ENCODE results near the gene TBC1D32. TPM values are rescaled to one million over a fixed set of nuclear protein-coding genes. Genes with fewer than 3 reads are reported as not detected.

Gene TBC1D32
- total and polyA plus RNA-seq, 4 donors: 0.51 to 2.8 (median 1.7) TPM

DNA sequence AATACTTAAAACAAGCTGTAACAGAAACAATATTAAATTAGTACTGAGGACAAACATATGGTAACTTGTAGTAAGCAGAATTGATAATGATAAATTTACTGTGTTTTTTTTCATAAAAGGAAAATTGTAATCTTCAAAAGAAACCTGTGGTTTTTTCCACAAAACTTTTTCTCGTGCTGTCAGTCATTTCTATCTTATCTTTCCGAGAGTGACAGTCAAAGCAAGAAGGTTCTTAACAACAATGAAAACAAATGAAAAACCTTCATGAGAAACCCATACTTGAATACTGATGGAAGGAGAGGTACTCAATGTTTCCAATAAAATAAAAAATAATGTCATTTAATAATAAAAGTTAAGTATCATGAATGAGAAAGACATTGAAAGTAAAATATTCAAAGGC is 174.0 kb downstream of the TBC1D32 start:
- no peak for TF ChIP-seq EGR1 (IDR thresholded peaks at IDR 0.05; ENCODE audit: low read depth in 2 of 2)
- no peak for TF ChIP-seq HNF4A (conservative IDR thresholded peaks at IDR 0.05)
- no peak for TF ChIP-seq GABPA (IDR thresholded peaks at IDR 0.05 in 1 of 2, conservative IDR thresholded peaks at IDR 0.05 in 1 of 2)
- TF ChIP-seq, protein P1, sequence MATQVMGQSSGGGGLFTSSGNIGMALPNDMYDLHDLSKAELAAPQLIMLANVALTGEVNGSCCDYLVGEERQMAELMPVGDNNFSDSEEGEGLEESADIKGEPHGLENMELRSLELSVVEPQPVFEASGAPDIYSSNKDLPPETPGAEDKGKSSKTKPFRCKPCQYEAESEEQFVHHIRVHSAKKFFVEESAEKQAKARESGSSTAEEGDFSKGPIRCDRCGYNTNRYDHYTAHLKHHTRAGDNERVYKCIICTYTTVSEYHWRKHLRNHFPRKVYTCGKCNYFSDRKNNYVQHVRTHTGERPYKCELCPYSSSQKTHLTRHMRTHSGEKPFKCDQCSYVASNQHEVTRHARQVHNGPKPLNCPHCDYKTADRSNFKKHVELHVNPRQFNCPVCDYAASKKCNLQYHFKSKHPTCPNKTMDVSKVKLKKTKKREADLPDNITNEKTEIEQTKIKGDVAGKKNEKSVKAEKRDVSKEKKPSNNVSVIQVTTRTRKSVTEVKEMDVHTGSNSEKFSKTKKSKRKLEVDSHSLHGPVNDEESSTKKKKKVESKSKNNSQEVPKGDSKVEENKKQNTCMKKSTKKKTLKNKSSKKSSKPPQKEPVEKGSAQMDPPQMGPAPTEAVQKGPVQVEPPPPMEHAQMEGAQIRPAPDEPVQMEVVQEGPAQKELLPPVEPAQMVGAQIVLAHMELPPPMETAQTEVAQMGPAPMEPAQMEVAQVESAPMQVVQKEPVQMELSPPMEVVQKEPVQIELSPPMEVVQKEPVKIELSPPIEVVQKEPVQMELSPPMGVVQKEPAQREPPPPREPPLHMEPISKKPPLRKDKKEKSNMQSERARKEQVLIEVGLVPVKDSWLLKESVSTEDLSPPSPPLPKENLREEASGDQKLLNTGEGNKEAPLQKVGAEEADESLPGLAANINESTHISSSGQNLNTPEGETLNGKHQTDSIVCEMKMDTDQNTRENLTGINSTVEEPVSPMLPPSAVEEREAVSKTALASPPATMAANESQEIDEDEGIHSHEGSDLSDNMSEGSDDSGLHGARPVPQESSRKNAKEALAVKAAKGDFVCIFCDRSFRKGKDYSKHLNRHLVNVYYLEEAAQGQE (IDR thresholded peaks at IDR 0.05): no peak
- TF ChIP-seq NR2F2 (IDR thresholded peaks at IDR 0.05): no peak
- no peak for TF ChIP-seq JUND (IDR thresholded peaks at IDR 0.05)
- TF ChIP-seq FOXA2 (IDR thresholded peaks at IDR 0.05): no peak
- no peak overlapping the region for H3K4me3 ChIP-seq (ENCODE audit: low read depth in 1 of 3, low read length in 3 of 3)
- no peak for DNase-seq (ENCODE audit: low spot score)
- H3K27ac ChIP-seq (ENCODE audit: low read depth in 1 of 2, low read length in 2 of 2): no peak overlapping the region
- WGBS: 93% methylated on average over 2 of the region's 2 CpGs
- H3K36me3 ChIP-seq (ENCODE audit: control insufficient read depth in 4 of 4, insufficient read depth in 3 of 4, low read depth in 1 of 4, low read length in 3 of 4): peaks cover 0 to 5% (median 0%) of the 10 kb centered on the region in 4 donors
- no peaks in the 10 kb centered on the region for H3K9me3 ChIP-seq (ENCODE audit: control insufficient read depth in 4 of 4, low read length in 3 of 4)
- no peak overlapping the region for H3K9ac ChIP-seq (ENCODE audit: low read depth in 1 of 2, low read length in 2 of 2)
- H3K4me1 ChIP-seq (ENCODE audit: control insufficient read depth in 4 of 4, insufficient read depth in 4 of 4, low read length in 3 of 4): no peaks in the 10 kb centered on the region
- H3K27me3 ChIP-seq (ENCODE audit: control insufficient read depth in 4 of 4, insufficient read depth in 4 of 4, low read length in 3 of 4): no peaks in the 10 kb centered on the region

DNA sequence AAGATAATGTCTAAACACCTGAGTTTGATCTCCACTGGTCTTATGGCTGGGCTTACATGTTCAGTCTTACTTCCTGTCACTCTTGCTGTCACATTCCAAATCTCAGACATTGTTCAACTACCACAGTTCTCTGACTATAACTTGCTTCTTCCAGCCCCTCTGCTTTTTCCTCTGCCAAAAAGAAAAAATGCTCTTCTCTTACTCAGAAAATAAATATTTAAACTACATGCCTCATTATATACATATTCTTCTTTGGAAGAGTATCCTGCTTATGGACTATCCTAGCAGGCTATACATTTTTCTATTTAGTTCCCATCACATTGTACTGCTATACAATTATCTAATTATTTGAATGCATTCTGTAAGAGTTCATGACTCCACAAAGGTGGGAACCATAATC is 175.4 kb downstream of the TBC1D32 start:
- no peak overlapping the region for H3K9ac ChIP-seq (ENCODE audit: low read depth in 1 of 2, low read length in 2 of 2)
- no peak overlapping the region for H3K4me3 ChIP-seq (ENCODE audit: low read depth in 1 of 3, low read length in 3 of 3)
- no peak overlapping the region for H3K27ac ChIP-seq (ENCODE audit: low read depth in 1 of 2, low read length in 2 of 2)
- no peaks in the 10 kb centered on the region for H3K9me3 ChIP-seq (ENCODE audit: control insufficient read depth in 4 of 4, low read length in 3 of 4)
- H3K27me3 ChIP-seq (ENCODE audit: control insufficient read depth in 4 of 4, insufficient read depth in 4 of 4, low read length in 3 of 4): no peaks in the 10 kb centered on the region
- H3K4me1 ChIP-seq (ENCODE audit: control insufficient read depth in 4 of 4, insufficient read depth in 4 of 4, low read length in 3 of 4): no peaks in the 10 kb centered on the region
- DNase-seq (ENCODE audit: low spot score): no peak
- TF ChIP-seq, protein P2, sequence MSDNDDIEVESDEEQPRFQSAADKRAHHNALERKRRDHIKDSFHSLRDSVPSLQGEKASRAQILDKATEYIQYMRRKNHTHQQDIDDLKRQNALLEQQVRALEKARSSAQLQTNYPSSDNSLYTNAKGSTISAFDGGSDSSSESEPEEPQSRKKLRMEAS (IDR thresholded peaks at IDR 0.05): no peak
- TF ChIP-seq TAF1 (conservative IDR thresholded peaks at IDR 0.05): no peak
- no peak for TF ChIP-seq FOXA1 (IDR thresholded peaks at IDR 0.05)
- no peak for TF ChIP-seq NR2F2 (IDR thresholded peaks at IDR 0.05)
- TF ChIP-seq, protein P1 (IDR thresholded peaks at IDR 0.05): no peak
- TF ChIP-seq GABPA (IDR thresholded peaks at IDR 0.05 in 1 of 2, conservative IDR thresholded peaks at IDR 0.05 in 1 of 2): no peak
- TF ChIP-seq RAD21 (IDR thresholded peaks at IDR 0.05): no peak
- no peak for TF ChIP-seq SP1 (IDR thresholded peaks at IDR 0.05)
- TF ChIP-seq FOXA2 (IDR thresholded peaks at IDR 0.05): no peak
- TF ChIP-seq, protein P3, sequence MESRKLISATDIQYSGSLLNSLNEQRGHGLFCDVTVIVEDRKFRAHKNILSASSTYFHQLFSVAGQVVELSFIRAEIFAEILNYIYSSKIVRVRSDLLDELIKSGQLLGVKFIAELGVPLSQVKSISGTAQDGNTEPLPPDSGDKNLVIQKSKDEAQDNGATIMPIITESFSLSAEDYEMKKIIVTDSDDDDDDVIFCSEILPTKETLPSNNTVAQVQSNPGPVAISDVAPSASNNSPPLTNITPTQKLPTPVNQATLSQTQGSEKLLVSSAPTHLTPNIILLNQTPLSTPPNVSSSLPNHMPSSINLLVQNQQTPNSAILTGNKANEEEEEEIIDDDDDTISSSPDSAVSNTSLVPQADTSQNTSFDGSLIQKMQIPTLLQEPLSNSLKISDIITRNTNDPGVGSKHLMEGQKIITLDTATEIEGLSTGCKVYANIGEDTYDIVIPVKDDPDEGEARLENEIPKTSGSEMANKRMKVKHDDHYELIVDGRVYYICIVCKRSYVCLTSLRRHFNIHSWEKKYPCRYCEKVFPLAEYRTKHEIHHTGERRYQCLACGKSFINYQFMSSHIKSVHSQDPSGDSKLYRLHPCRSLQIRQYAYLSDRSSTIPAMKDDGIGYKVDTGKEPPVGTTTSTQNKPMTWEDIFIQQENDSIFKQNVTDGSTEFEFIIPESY (IDR thresholded peaks at IDR 0.05): no peak
- no peak for TF ChIP-seq HNF4G (IDR thresholded peaks at IDR 0.05)
- TF ChIP-seq, protein P4, sequence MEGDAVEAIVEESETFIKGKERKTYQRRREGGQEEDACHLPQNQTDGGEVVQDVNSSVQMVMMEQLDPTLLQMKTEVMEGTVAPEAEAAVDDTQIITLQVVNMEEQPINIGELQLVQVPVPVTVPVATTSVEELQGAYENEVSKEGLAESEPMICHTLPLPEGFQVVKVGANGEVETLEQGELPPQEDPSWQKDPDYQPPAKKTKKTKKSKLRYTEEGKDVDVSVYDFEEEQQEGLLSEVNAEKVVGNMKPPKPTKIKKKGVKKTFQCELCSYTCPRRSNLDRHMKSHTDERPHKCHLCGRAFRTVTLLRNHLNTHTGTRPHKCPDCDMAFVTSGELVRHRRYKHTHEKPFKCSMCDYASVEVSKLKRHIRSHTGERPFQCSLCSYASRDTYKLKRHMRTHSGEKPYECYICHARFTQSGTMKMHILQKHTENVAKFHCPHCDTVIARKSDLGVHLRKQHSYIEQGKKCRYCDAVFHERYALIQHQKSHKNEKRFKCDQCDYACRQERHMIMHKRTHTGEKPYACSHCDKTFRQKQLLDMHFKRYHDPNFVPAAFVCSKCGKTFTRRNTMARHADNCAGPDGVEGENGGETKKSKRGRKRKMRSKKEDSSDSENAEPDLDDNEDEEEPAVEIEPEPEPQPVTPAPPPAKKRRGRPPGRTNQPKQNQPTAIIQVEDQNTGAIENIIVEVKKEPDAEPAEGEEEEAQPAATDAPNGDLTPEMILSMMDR (IDR thresholded peaks at IDR 0.05; ENCODE audit: low read depth, low read length, missing input control): no peak
- peaks cover 0 to 5% (median 0%) of the 10 kb centered on the region in 4 donors for H3K36me3 ChIP-seq (ENCODE audit: control insufficient read depth in 4 of 4, insufficient read depth in 3 of 4, low read depth in 1 of 4, low read length in 3 of 4)
